K562 (cell line): Measurements from ENCODE around the gene GYS1. TPM values are rescaled to one million over a fixed set of nuclear protein-coding genes. Genes with fewer than 3 reads are reported as not detected.

Experiments used
- AFF4 ChIP-seq: sonication (generic); formaldehyde crosslinking; IDR thresholded peaks from 2 replicates; pipeline ENCODE4 v1.8.0; 2023; ENCODE audit warnings: mild to moderate bottlenecking, missing genetic modification reagents
- BCOR ChIP-seq: fragments of 450-650 bp; IDR thresholded peaks from 2 replicates; pipeline ENCODE4 v1.6.1; 2016
- BRD4 ChIP-seq: fragments of 200-600 bp; sonication (generic); IDR thresholded peaks from 2 replicates; pipeline ENCODE4 v1.6.1; 2017; ENCODE audit warnings: inconsistent platforms
- DPF2 ChIP-seq: fragments of 450-650 bp; IDR thresholded peaks from 2 replicates; pipeline ENCODE4 v1.6.1; 2016
- ELK3 ChIP-seq: fragments of 450-650 bp; formaldehyde crosslinking; IDR thresholded peaks from 2 replicates; pipeline ENCODE4 v1.4.0; 2020; ENCODE audit warnings: mild to moderate bottlenecking
- GTF2A2 ChIP-seq: IDR thresholded peaks from 2 replicates; pipeline ENCODE4 v1.6.1; 2016; ENCODE audit warnings: mild to moderate bottlenecking, missing genetic modification characterization, missing compliant biosample characterization
- HMBOX1 ChIP-seq: sonication (generic); IDR thresholded peaks from 2 replicates; pipeline ENCODE4 v1.6.1; 2016
- KHSRP ChIP-seq: fragments of 450-650 bp; IDR thresholded peaks from 2 replicates; pipeline ENCODE4 v1.6.1; 2017
- MAZ ChIP-seq, 2 experiments: fragments of 450-650 bp in 1 of 2; sonication (generic) in 1 of 2; formaldehyde crosslinking; IDR thresholded peaks in 1 of 2; conservative IDR thresholded peaks in 1 of 2; 2 replicates each; pipeline versions ENCODE4 v1.4.0 to v1.5.0; 2020; ENCODE audit warnings: mild to moderate bottlenecking in 1 of 2, missing genetic modification reagents in 1 of 2
- NFRKB ChIP-seq: fragments of 450-650 bp; IDR thresholded peaks from 2 replicates; pipeline ENCODE4 v1.6.1; 2016; ENCODE audit warnings: low read depth
- NRF1 ChIP-seq, 2 experiments: fragments of 450-650 bp; IDR thresholded peaks in 1 of 2; conservative IDR thresholded peaks in 1 of 2; 2 replicates each; pipeline ENCODE4 v1.6.1; 2014; ENCODE audit warnings: mild to moderate bottlenecking in 2 of 2
- SMARCC2 ChIP-seq: fragments of 450-650 bp; IDR thresholded peaks from 2 replicates; pipeline ENCODE4 v1.6.1; 2017; ENCODE audit warnings: antibody characterized with exemption, moderate library complexity, mild to moderate bottlenecking, low read depth
- SNIP1 ChIP-seq: fragments of 450-650 bp; IDR thresholded peaks from 2 replicates; pipeline ENCODE4 v1.7.1; 2017; ENCODE audit warnings: low read depth, mild to moderate bottlenecking
- SPI1 ChIP-seq: IDR thresholded peaks from 2 replicates; pipeline ENCODE4 v1.6.1; 2011; ENCODE audit warnings: low read depth, low read length, control low read depth, borderline replicate concordance
- YY1 ChIP-seq, 3 experiments: IDR thresholded peaks; 2 replicates each; pipeline ENCODE4 v1.6.1; 2011; ENCODE audit warnings: low read length in 2 of 3, mild to moderate bottlenecking in 2 of 3, moderate library complexity in 2 of 3, borderline replicate concordance in 1 of 3, control low read depth in 1 of 3, low read depth in 1 of 3; ENCODE audit not compliant: insufficient read depth in 3 of 3, insufficient replicate concordance in 2 of 3, control insufficient read depth in 1 of 3, insufficient read length in 1 of 3; ENCODE audit errors: extremely low read depth in 1 of 3
- ZNF551 ChIP-seq: fragments of 250-450 bp; sonication (Bioruptor Pico); IDR thresholded peaks from 2 replicates; pipeline ENCODE4 v1.5.0; 2021; ENCODE audit warnings: mild to moderate bottlenecking, moderate library complexity
- polyA plus RNA-seq, 8 experiments: library from polyadenylated mRNA; depleted of rRNA in 4 of 8; stranded (reverse) in 5 of 8; unstranded in 3 of 8; fragments of >200 nt; fragmentation: Nextera tagmentation in 2 of 8; fragmentation: Illumina TruSeq in 1 of 8; extraction: Ambion mirVana in 2 of 8; extraction: Trizol in 1 of 8; gene quantifications; 2 replicates each; pipeline versions ENCODE4 v1.2.1 to v1.2.3, GENCODE V29; 2011 to 2014; ENCODE audit warnings: inconsistent platforms in 1 of 8, missing spikeins in 1 of 8
- total RNA-seq, 7 experiments: library from RNA; depleted of rRNA in 6 of 7; stranded (reverse); fragments of >200 nt in 6 of 7; fragmentation: Illumina TruSeq in 2 of 7; extraction: Trizol in 2 of 7; gene quantifications; 2 replicates each; pipeline versions ENCODE4 v1.2.1 to v1.2.3, GENCODE V29; 2011 to 2021; ENCODE audit warnings: low replicate concordance in 1 of 7

Gene GYS1
- total and polyA plus RNA-seq, 9 of the 15 experiments (the other 6 are each of a cell fraction or from before 2014, with no cell fraction given), result 1.9 to 31.1 (median 15.2) TPM

- TF ChIP-seq SPI1 (peak; percentile 40; the same call in 1 of the 2 replicates), ZNF551 (CRISPR knock-in tag) (no peak), SMARCC2 (no peak), SNIP1 (no peak), KHSRP (no peak), AFF4 (CRISPR knock-in tag) (0 out of 2 replicates have a peak, but pooled peaks have one; percentile 4), BCOR (no peak), MAZ (CRISPR knock-in tag; conservative IDR thresholded peaks at IDR 0.05 in 1 of 2, IDR thresholded peaks at IDR 0.05 in 1 of 2) (peak in 1 of 2 experiments; percentile 30; a peak in 1 of 4 replicates), BRD4 (no peak), NFRKB (no peak), DPF2 (no peak), ELK3 (no peak), YY1 (IDR thresholded peaks at IDR 0.05; ENCODE audit: borderline replicate concordance in 1 of 3, control insufficient read depth in 1 of 3, extremely low read depth in 1 of 3, insufficient read depth in 3 of 3, insufficient read length in 1 of 3, insufficient replicate concordance in 2 of 3, low read depth in 1 of 3, low read length in 2 of 3) (peak in 1 of 3 experiments; percentile 12), HMBOX1 (0 out of 2 replicates have a peak, but pooled peaks have one; percentile 26), NRF1 (conservative IDR thresholded peaks at IDR 0.05 in 1 of 2, IDR thresholded peaks at IDR 0.05 in 1 of 2) (peak; percentile 81 to 84), GTF2A2 (tag) (no peak)
Observed at GRCh38 chr19:48991873-48992580, 1.1 kb downstream of the GYS1 start (continued).
